IPS-15b (cell line): Measurements from ENCODE around the gene CCDC154.
"Not testable (repeated sequence)": the region's sequence is repeated elsewhere in the genome, so short reads cannot be mapped to it uniquely, and the experiment has no call there.

Source experiments
- H3K27me3 ChIP-seq: one replicate; pipeline ENCODE4 v1.6.1; 2013; ENCODE audit warnings: low read length; ENCODE audit not compliant: control insufficient read depth, insufficient read depth
- H3K36me3 ChIP-seq: one replicate; pipeline ENCODE4 v1.6.1; 2013; ENCODE audit warnings: low read length; ENCODE audit not compliant: control insufficient read depth, insufficient read depth
- H3K4me1 ChIP-seq: one replicate; pipeline ENCODE4 v1.6.1; 2013; ENCODE audit warnings: mild to moderate bottlenecking, low read length; ENCODE audit not compliant: control insufficient read depth, insufficient read depth
- H3K4me3 ChIP-seq: one replicate; pipeline ENCODE4 v1.5.1; 2013; ENCODE audit warnings: low read depth, low read length
- H3K9ac ChIP-seq: one replicate; pipeline ENCODE4 v1.6.1; 2013; ENCODE audit warnings: low read depth, mild to moderate bottlenecking, low read length
- H3K9me3 ChIP-seq: one replicate; pipeline ENCODE4 v1.6.1; 2013; ENCODE audit warnings: mild to moderate bottlenecking, low read length; ENCODE audit not compliant: control insufficient read depth, insufficient read depth

The CCDC154 gene

DNA sequence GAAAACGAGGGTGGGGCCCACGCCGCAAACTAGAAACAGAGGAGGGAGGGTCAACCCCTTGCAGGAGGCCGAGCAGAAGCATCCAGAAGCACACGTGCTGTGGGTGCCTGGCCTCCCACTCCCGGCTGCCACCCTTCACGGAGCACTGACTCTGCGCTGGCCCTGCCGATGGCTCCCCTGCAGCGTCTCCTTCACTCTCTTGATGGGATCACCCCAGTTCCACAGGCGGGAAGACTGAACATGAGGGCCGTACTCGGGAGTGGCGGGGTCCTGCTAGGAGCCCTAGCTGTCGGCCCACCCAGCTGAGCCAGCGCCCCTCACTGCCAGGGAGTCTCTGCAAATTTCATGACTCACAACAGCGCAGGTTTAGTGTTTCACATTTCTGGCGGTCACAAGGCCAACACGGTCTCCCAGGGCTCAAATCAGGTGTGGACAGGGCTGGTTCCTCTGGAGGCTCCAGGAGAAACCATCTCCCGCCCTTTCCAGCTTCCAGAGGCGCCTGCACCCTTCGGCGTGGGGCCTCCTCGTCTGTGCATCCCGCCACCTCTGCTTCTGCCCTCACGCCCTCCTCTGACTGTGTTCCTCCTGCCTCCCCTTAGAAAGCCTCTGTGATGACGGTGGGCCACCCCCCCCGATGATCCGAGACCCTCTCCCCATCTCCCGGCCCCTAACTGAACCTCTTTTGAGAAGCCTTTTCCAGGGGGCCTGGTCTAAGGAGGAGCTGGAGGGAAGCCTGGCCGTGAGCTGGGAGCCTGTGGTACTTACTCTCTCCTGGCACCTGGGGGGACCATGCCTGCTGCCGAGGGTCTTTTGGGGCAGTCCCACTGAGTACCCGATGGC is 42.4 kb upstream of the CCDC154 start:
- no peaks in the 10 kb centered on the region for H3K36me3 ChIP-seq
- H3K9me3 ChIP-seq: no peaks in the 10 kb centered on the region
- no peaks in the 10 kb centered on the region for H3K4me1 ChIP-seq
- no peak overlapping the region for H3K9ac ChIP-seq
- peaks cover 3% of the 10 kb centered on the region for H3K27me3 ChIP-seq
- no peak overlapping the region for H3K4me3 ChIP-seq

DNA sequence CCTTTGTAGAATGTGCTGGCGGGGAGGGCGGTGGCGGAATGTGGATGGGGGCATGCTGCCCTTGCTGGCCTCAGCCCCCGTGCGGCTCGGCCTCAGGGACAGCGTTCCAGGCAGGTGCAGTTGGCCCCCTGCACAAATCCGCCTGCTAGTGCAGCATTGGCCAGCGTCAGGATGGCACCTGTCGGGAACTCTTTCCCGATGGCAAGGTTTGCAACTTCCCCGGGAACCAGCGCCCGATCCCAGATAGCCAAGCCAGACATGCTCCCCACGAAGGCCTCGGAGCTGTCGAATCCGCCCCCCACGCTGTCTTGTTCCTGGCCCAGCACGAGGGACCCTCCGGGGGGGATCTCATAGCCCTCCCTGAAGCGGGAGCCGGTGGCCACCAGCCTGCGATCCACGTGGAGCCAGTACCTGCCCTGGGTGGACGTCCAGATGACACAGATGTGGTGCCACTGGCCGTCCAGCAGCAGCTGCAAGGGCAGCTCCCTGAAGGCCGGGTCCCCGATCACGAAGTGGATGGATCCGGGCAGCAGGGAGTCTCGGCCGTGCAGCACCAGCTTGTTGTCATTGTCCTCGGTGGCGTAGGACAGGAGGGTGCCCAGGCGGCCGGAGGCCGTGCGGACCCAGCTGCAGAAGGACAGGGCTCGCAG is 41.6 kb upstream of the CCDC154 start:
- H3K4me3 ChIP-seq: no peak overlapping the region
- no peak overlapping the region for H3K9ac ChIP-seq
- H3K36me3 ChIP-seq: no peaks in the 10 kb centered on the region
- H3K9me3 ChIP-seq: no peaks in the 10 kb centered on the region
- H3K4me1 ChIP-seq: no peaks in the 10 kb centered on the region
- H3K27me3 ChIP-seq: peaks cover 3% of the 10 kb centered on the region

DNA sequence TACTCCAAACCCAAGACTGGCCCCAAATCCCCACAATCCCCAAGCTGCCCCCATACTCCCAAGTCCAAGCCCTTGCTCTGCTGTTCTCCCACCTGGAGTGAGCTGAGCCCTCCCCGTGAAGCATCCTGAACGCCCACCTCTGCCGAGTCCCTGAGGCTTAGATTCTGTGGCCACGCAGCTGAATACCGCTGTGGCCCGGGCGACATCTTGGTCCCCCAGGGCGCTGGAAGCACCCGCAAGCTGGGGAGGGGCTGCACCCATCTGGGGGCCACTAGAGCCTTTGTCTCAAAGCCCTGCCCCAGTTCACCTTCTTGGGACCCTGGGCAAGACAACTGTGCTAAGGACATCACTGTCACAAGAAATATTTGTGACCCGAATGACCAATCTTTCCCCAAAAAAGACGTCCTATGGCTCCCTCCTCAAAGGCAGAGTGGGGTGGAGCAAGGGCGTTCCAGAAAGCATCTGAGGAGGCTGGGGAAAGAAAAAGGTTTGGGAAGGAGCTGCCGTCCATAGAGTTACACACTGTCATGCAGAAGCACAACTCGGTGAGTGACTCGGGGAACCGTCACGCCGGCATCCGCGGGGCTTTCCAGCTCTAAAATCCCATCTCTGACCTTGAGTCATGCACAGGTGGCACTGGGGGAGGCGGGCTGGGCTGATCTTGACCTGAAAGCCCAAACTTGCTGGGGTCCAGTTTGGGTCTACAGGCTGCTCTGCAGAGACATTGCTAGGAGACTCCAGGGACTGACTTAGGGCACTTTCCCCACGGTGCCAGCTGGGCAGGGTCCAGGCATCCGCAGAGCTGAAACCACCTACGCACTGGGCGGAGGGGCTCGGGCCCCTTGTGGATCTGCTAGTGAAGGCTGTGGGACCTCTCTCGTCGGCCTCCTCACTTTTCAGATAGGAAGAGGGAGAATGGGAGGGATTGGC is 37.8 kb upstream of the CCDC154 start:
- no peak overlapping the region for H3K9ac ChIP-seq
- H3K36me3 ChIP-seq: no peaks in the 10 kb centered on the region
- no peaks in the 10 kb centered on the region for H3K9me3 ChIP-seq
- no peak overlapping the region for H3K4me3 ChIP-seq
- peaks cover 3% of the 10 kb centered on the region for H3K27me3 ChIP-seq
- no peaks in the 10 kb centered on the region for H3K4me1 ChIP-seq

DNA sequence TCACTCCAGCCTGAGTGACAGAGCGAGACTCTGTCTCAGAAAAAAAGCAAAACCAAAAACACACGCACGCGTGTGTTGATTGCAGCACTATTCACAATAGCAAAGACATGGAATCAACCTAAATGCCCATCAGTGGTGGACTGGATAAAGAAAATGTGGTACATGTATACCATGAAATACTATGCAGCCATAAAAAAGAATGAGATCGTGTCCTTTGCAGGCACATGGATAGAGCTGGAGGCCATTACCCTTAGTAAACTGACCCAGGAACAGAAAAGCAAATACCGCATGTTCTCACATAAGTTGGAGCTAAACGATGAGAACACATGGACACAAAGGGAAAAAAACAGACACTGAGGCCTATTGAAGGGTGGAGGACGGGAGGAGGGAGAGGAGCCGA is 34.6 kb upstream of the CCDC154 start:
- H3K36me3 ChIP-seq, H3K27me3 ChIP-seq, H3K9me3 ChIP-seq, H3K9ac ChIP-seq, H3K4me3 ChIP-seq, H3K4me1 ChIP-seq: not testable (repeated sequence)

DNA sequence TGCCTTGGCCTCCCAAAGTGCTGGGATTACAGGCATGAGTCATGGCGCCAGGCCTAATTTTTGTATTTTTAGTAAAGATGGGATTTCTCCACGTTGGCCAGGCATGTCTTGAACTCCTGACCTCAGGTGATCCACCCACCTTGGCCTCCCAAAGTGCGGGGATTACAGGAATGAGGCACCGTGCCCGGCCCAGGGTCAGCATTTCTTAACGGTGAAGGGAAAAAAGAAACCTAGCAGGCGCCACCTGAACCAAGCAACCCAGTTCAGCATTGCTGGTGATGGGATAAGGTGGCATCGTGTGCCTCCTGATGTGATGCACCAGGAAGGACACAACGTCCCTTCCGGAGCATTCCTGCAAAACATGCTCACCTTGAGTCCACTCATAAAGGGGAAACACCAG is 32.7 kb upstream of the CCDC154 start:
- H3K4me1 ChIP-seq: no peaks in the 10 kb centered on the region
- H3K4me3 ChIP-seq: no peak overlapping the region
- no peaks in the 10 kb centered on the region for H3K9me3 ChIP-seq
- no peaks in the 10 kb centered on the region for H3K36me3 ChIP-seq
- no peak overlapping the region for H3K9ac ChIP-seq
- H3K27me3 ChIP-seq: no peaks in the 10 kb centered on the region

DNA sequence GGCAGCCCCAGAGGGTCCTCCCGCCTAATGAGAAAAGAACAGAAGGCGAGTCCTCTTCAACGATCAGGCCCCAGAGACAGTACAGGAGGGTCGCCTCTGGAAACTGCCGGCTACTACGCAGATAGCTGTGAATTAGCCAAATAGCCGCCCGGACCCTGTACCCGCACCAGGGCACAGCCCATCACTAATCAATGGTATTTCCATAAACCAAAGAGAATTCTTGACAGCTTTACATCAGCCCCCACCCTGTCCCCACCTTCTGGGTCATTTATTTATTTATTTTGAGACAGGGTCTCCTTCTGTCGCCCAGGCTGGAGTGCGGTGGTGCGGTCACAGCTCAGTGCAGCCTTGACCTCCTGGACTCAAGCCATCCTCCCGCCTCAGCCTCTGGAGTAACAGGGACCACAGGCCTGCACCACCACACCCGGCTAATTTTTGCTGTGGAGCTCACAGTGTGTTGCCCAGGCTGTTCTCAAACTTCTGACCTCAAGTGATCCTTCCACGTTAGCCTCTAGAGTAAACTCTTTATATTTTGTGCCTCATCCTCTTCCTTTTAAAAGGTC is 31.3 kb upstream of the CCDC154 start:
- Histone ChIP-seq H3K27me3 (no peaks in the 10 kb centered on the region), H3K9me3 (no peaks in the 10 kb centered on the region), H3K4me3 (peak overlapping the region; percentile 76), H3K9ac (peak overlapping the region; percentile 73), H3K4me1 (no peaks in the 10 kb centered on the region), H3K36me3 (no peaks in the 10 kb centered on the region)

DNA sequence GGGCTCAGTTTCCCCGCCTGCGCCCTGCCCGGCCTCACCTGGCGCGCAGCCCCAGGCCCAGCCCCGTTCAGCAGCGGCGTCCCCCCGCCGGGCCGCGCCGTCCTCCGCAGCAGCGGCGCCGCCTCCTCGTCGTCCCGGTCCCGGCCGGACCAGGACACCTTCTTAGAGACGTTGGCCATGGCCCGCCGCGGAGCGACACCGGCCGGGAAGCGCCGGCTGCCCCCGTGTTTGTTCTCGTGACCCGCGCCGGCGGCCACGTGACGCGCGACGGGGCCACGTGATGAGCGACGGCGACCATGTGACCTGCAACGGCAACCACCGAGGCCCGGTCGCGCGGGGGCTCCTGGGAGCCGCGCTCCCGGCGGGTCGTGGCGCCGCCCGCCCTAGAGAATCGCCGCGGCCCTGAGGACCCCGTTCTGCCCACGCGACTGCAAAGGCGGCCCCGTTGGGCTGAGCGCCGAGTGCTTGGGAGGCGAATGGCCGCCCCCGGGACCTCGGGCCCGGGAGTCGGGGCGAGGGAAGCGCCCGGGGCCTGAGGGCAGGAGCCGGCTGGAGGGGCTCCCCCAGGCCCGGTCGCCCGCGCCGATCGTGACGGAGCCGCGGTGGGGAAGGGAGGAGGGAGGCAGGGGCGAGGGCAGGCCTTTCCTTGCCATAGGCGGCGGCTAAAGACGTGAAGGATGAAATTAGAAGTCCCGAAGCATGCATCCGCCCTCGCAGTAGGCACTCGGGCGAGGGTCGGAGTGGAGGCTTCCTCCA is 30.6 kb upstream of the CCDC154 start, which contains the start of gene CLCN7:
Gene CLCN7 (minus strand): TSS at position 233 of the 756 bp plus-strand sequence. CDS start 54 bp downstream, at position 179.
- Histone ChIP-seq H3K9ac (peak within 1 kb of the TSS; percentile 73), H3K27me3 (no peaks in the 10 kb centered on the region), H3K36me3 (no peaks in the 10 kb centered on the region), H3K9me3 (no peaks in the 10 kb centered on the region), H3K4me1 (no peaks in the 10 kb centered on the region), H3K4me3 (peak within 1 kb of the TSS; percentile 76)

DNA sequence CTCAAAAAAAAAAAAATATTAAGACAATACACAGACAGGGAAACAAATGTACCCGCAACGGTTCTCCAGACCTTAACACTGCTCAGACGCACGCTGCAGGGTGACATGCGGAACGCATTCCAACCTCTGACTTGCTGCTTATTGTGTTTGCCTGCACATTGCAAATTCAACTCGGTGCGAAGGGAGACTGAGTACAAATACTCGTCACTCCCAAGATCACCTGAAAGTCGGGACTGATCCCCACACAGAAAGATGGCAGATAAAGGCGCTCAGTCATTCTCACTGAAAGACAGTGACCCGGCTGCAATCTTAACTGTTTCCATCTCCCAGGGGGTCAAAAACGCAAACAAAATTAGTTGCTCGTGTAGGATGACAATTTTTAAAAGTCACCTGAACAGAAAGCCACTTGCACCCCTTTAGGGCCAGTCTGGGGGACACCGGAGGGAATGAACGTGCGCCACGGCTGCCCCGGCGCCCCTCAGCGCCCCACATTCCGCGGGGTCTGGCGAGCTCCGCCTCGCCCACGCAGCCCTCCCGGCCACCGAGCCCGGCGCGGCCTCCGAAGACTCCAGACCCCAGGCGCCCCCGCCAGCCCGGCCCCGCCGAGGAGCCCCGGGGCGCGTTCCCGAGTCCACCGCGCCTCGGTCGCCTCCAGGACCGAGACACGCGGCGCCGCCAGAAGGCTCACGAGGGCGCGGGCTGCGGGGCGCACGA is 29.9 kb upstream of the CCDC154 start:
- Histone ChIP-seq H3K4me1 (no peaks in the 10 kb centered on the region), H3K4me3 (peak overlapping the region; percentile 76)

DNA sequence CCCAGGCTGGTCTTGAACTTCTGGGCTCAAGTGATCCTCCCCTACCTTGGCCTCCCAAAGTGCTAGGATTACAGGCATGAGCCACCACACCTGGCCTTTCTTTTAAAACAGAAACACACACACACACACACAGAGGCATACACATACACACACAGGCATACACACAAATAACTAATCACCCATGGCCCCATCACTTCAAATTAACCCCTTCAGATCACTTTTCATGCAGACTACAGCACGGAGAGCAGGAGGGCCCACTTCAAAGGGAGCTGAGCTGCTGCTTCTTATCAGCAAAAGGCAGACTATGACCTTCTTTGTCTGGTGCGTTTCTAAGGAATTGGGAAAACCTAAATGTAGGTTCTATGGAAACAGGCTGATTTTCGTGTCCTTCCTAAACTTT is 28.6 kb upstream of the CCDC154 start:
- no peaks in the 10 kb centered on the region for H3K27me3 ChIP-seq
- H3K4me3 ChIP-seq: no peak overlapping the region
- no peak overlapping the region for H3K9ac ChIP-seq
- H3K36me3 ChIP-seq: no peaks in the 10 kb centered on the region
- H3K4me1 ChIP-seq: no peaks in the 10 kb centered on the region
- no peaks in the 10 kb centered on the region for H3K9me3 ChIP-seq

More for the DNA sequence above, 29.9 kb upstream of the CCDC154 start:
- no peaks in the 10 kb centered on the region for H3K27me3 ChIP-seq
- H3K36me3 ChIP-seq: no peaks in the 10 kb centered on the region
- no peaks in the 10 kb centered on the region for H3K9me3 ChIP-seq
- peak overlapping the region; percentile 73 for H3K9ac ChIP-seq

DNA sequence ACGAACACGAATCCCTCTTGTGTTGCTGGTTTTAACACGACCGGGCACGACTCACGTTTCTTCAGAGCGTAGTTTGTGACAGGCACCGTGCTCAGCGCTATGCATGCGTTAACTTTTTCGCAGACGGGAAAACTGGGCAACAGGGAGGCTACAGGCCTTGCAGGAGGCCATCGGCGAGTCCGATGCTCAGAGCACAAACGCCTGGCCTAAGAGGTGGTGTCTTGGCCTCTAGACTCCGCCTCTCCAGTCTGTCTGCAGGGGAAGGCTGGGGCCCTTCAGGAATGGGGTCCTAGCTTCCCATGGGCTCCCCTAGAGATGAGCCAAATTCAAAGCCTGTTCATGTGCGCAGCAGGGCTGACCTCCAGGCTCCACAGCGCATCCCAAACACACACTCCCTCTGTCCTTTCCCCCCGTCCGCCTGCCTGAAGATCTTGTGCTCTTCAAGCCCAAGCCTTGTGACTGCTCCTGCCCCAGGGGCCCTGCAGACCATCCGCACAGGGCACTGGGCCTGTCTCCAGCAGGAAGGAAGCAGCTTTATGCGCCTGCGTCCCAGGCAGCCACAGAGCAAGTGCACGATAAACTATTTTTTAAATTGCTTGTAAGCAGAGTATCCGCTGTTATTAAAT is 27.3 kb upstream of the CCDC154 start:
- H3K27me3 ChIP-seq: no peaks in the 10 kb centered on the region
- H3K4me3 ChIP-seq: no peak overlapping the region
- no peak overlapping the region for H3K9ac ChIP-seq
- H3K9me3 ChIP-seq: no peaks in the 10 kb centered on the region
- H3K36me3 ChIP-seq: no peaks in the 10 kb centered on the region
- H3K4me1 ChIP-seq: no peaks in the 10 kb centered on the region
